Pulmonary artery endothelial cell (primary cell): ENCODE results near the gene KCNJ5. TPM values are rescaled to one million over a fixed set of nuclear protein-coding genes. Genes with fewer than 3 reads are reported as not detected.

Experiments
- DNase-seq: peaks from one replicate; pipeline ENCODE4 v3.0.0-alpha.2; 2011; ENCODE audit warnings: low read depth, low spot score
- total RNA-seq: library from RNA; depleted of rRNA; stranded (reverse); fragments of >200 nt; gene quantifications from 2 replicates; pipeline ENCODE4 v1.2.3, GENCODE V29; 2014

The KCNJ5 gene
- total RNA-seq, 1 donor from 2014 or later, result not detected

DNA sequence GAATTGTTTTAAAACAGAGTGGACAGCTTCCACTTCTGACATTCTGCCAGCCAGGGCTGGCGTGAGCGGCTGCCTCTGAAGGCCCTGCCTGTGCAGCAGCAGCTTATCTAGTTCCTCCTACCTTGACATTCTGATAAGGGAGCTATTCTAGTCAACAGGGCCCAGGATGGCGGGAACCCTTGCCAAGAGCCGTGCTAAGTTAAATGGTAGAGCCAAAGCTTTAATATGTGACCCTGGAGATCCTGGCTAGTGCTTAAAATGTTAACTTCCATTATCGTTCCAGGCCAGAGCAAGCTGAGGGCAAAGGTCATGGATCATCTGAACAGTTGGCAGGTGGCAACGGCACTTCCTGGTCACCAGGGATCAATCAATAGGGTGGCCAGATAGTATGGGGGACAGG, 3.5 kb downstream of the KCNJ5 start:
- DNase-seq, result no peak

DNA sequence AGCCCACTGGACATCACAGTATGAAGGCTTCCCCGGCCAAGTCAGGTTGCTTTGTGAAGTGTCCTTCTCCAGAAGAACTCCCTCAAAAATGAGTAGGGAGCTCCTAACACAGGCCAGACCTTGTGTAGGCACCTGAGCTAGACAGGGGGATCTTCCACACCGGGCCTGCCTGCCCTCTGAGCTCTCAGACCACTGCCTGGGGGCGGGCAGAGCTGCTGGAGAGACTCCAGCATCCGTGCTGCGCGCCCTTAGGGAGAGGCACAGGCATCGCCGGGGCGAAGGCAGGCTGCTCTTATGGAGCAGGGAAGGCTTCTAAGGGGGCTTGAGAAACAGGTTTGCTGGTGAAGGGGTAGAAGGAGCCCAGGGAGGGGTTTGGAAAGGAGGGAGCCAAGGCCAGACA, 4.4 kb downstream of the KCNJ5 start:
- no peak for DNase-seq

- DNase-seq, result no peak
Measured at GRCh38 chr11:128896356-128896755, 5.2 kb downstream of the KCNJ5 start.

GRCh38 chr11:128897826-128898225, 6.7 kb downstream of the KCNJ5 start:
- no peak for DNase-seq

GRCh38 chr11:128898580-128899344, 7.6 kb downstream of the KCNJ5 start:
- no peak for DNase-seq

- DNase-seq, result no peak
Measured at GRCh38 chr11:128900468-128900867, 9.3 kb downstream of the KCNJ5 start.

DNA sequence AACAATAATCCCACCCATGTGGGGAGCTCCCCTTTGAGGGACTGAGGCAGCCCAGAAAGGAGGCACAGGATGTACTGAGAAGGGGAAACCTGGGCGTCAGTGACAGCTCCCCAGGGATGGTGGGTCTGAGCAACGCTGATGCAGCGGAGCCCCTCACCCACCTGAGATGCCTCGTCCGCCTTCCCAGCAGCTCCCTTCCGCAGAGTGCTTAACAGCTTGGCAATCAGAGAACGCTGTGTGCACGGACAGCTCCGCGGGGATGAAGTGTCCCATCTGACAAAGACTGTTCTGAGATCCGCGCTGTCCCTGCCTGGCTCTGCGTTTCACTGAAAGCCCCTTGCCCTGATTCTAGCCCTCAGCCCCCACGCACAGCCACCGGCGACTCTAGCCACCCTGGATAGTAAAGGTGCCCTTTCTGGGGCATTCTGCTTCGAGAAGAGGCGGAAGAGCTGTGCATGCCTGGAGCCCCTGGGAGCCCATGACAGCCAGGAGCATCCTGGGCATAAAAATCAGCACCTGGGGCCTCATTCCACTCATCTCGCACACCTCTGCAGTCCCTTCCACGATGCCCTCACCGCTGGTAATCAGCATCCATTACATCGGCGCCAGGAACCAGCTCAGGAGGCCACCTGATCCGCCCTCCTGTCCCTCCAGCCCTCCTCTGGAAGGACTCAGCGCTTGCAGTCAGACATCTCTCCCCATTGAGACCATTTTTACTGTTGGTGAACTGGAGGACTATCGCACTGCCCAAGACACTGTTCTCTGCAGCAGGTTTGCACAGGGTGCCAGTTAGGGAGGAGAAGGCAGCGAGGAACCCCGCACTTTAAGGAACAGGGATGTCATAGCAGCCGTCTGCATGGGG, 10.7 kb downstream of the KCNJ5 start:
- no peak for DNase-seq

GRCh38 chr11:128902515-128903066, 11.4 kb downstream of the KCNJ5 start:
- DNase-seq, result no peak

DNA sequence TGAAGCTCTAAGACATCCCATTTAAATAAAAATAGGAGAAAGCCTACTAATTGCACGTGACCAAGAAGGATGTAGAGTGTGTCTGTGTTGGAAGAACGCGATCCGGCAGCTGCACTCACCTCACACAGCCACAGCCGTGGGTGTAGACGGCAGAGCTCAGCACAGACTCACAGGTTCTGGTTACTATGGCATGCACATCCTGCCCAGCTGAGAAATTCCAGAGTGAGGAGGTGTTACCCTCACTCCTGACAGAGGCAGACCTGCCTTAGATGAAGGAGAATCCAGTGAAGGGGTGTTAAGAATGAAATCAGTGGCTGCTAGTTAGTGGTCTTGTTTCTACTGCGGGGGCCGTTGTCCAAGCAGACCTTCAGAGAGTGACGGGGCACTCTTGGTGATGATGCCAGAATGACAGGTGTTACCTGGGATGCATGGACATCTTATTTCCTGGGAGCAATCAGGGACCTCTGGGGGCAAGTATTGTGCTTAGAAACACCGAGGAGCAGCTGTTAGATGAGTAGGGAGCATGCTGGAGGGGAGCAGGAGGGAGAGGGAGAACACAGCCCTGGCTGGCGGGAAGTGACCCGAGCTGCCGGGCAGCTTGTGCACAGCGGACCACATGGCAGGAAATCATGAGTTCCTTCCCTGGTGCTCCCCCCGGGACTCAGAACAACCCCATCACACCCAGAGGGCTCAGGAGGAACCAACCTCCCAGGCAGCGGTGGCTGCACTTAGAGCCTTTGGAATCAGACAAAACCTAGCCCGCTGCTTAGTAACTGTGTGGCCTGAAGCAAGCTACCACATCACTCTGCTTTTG, 12.3 kb downstream of the KCNJ5 start:
- DNase-seq, result no peak

DNA sequence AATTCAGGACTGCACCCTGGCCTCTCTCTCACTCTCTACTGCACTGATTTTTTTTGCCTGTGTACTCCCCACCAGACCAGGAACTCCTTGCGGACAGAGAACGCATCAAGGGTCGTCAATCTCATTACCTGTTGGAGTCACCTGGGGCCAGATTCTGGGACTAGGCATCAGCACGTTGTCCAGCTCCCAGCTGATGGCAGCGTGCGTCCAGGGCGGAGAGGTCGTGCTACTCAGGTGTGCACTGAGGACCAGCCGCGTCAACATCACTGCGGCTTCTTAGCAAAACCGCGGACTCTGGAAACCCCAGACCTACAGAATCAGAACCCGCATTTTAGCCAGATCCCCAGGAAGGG, 13.1 kb downstream of the KCNJ5 start:
- DNase-seq, result no peak

DNA sequence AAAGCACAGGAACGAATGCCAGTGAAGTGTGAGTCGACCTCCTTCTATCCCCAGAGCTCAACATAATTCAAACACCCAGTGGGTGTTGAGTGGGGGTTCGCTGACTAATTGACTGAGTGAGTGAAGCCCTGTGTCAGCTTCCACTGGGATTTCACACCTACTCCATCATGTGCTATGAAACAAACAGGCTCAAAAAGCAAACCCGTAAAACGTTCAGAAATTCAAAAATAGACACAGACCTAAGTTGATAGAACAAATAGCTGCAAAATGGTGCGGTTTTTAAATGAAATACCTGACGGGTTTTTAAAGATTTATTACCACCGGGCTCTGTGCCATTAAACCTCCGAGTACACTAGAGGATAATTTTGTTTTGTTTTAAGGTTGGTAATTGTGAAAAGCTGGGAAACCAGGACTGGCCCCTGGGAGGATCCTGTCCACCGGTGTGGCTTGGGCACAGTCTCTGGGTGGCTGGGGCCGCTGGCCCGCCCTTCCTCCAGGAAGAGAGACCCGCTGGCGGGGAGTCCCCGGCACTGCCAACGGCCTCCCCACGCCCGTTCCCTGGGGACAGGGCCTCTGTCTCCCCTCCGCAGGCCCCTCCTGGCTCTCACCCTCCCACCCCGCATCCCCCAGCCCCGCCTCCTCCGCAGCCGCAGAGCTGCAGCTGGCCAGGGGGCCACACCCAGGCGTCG, 13.6 kb downstream of the KCNJ5 start:
- DNase-seq, result no peak

- DNase-seq, result no peak
Measured at GRCh38 chr11:128905345-128906184, 14.4 kb downstream of the KCNJ5 start.

- no peak for DNase-seq
Measured at GRCh38 chr11:128906185-128907050, 15.3 kb downstream of the KCNJ5 start.

GRCh38 chr11:128907585-128907984, 16.4 kb downstream of the KCNJ5 start:
- DNase-seq, result no peak

DNA sequence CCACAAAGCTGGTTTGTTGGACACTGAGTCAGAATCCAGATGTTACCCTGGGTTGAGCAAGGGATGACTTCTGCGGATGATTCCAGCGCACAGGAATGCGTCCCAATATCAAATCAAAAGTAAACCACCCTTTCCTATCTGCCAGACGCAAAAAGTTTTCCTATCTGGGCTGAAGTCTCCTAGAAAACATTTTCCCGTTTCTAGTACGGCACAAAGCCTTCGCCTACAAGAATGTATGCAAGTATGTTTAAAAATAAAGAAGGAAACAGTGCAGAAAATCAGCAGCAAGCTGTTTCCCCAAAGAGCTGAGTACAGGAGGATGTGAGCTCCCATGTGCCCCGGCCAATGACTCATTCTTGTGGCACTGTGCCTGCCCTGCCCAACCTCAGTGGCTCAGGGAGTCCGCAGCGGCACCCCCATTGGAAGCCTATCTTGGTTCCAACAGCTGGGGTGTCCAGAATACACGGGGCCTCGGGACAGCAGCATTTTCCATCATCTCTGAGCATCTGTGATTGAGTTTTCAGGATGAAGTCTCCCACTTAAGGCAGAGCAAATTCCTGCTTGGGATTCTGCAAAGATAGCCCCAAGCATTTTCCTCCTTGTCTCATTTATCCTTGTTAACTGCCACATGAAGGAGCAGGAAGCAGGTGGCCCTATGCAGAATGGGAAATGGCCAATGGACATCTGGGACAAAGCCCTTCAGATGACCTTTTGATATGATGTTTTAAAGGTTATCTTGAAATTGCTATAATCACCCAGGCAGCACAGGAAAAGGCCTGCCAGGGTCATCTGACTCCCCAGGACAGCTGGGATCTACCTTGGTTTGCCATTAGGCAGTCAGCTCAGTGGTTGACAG, 17.5 kb downstream of the KCNJ5 start:
- DNase-seq, result peak; percentile 72

GRCh38 chr11:128909438-128910125, 18.4 kb downstream of the KCNJ5 start:
- DNase-seq, result no peak

DNA sequence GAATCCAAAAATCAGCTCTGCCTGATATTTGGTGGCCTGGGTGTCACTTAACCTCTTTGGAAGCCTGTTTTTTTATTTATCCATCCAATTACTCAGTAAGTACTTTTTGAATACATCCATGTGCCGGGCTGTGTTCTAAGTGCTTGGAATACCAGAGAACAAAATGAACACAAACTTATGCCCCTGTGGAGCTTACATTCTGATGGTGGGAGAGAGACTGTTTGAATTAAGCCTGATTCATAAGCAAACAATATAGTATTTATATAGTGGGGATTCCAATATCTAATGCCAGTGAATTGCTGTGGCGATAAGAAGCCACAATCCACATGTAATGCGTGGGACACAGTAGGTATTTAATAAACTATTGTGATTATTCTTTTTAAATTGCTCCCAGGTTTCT, 19.4 kb downstream of the KCNJ5 start:
- no peak for DNase-seq

GRCh38 chr11:128911239-128911638, 20.1 kb downstream of the KCNJ5 start:
- no peak for DNase-seq
